GM21723 (cell line): ENCODE measurements around the gene MAGEA2.
"Not testable (repeated sequence)": the region's sequence is repeated elsewhere in the genome, so short reads cannot be mapped to it uniquely, and the experiment has no call there.

Source experiments
- ATAC-seq: cut with Tn5 transposase; IDR thresholded peaks from one replicate; pipeline ENCODE4 v1.9.1; 2021; ENCODE audit warnings: mild to moderate bottlenecking, moderate library complexity; ENCODE audit not compliant: unreplicated experiment

MAGEA2 gene

DNA sequence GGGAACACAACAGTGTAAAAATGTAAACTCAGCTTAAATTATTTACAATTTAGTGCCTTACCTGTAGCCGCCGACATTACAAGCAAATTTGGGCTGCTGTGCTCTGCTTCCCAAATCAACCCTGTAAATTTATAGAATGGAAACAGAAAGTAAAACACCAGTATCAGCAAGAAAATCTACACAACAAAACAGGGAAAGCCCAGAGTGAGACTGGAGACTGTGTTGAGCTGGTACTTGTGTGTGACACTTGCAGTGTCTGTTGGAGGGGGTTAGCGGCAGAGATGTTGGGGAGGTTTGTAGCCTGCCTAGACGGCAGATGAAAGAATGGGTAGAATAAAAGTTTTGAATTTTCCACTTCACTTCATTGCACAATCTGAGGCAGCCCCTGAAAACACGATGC lies 40.4 kb downstream of the MAGEA2 start:
- ATAC-seq = not testable (repeated sequence)

DNA sequence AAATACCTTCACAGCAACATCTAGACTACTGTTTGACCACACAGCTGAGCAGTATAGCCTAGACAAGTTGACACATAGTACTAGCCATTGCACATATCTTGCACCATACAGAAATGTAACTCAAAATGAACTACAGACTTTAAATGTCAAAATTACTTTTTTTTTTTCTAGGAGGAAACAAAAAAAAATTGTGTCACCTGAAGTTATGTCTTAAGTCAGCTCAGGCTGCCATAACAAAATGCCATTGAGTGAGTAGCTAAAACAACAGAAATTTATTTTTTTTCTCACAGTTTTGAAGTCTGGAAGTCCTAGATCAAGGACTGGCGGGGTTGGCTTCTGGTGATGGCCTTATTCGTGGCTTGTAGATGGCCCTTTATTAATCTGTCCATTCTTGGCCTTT lies 44.5 kb downstream of the MAGEA2 start, which contains the start of gene CSAG2:
TSS of gene CSAG2 (minus strand) at position 101 of the 400 bp plus-strand sequence. CDS start 161 bp downstream, outside the sequence.
- not testable (repeated sequence) for ATAC-seq

GRCh38 chrX:152706500-152706899 lies 47.1 kb downstream of the MAGEA2 start:
- not testable (repeated sequence) for ATAC-seq

- not testable (repeated sequence) for ATAC-seq
Measured at GRCh38 chrX:152700390-152700789, 53.3 kb downstream of the MAGEA2 start.
